Ishikawa (cell line): Measurements from ENCODE around the gene ATP23.

Experiments
- CEBPB ChIP-seq: IDR thresholded peaks from 2 replicates; pipeline ENCODE4 v1.6.1; 2012
- CREB1 ChIP-seq: IDR thresholded peaks from 2 replicates; pipeline ENCODE4 v1.6.1; 2012; ENCODE audit warnings: low read depth
- EGR1 ChIP-seq: IDR thresholded peaks from 2 replicates; pipeline ENCODE4 v1.6.1; 2012
- EP300 ChIP-seq: IDR thresholded peaks from 2 replicates; pipeline ENCODE4 v1.6.1; 2012; ENCODE audit warnings: borderline replicate concordance
- FOXM1 ChIP-seq: IDR thresholded peaks from 2 replicates; pipeline ENCODE4 v1.6.1; 2012; ENCODE audit warnings: low read depth, borderline replicate concordance
- MAX ChIP-seq: IDR thresholded peaks from 2 replicates; pipeline ENCODE4 v1.6.1; 2012
- NFIC ChIP-seq: IDR thresholded peaks from 2 replicates; pipeline ENCODE4 v1.6.1; 2012
- RAD21 ChIP-seq: IDR thresholded peaks from 2 replicates; pipeline ENCODE4 v1.6.1; 2012; ENCODE audit warnings: low read depth
- REST ChIP-seq: IDR thresholded peaks from 2 replicates; pipeline ENCODE4 v1.6.1; 2012; ENCODE audit warnings: low read depth, mild to moderate bottlenecking
- TAF1 ChIP-seq: IDR thresholded peaks from 2 replicates; pipeline ENCODE4 v1.6.1; 2012; ENCODE audit warnings: low read depth, mild to moderate bottlenecking
- YY1 ChIP-seq: IDR thresholded peaks from 2 replicates; pipeline ENCODE4 v1.6.1; 2012; ENCODE audit warnings: low read depth

GRCh38 chr12:57895389-57896114, 45.8 kb upstream of the ATP23 start:
- TF ChIP-seq NFIC, result no peak
- TF ChIP-seq RAD21, result no peak
- no peak for TF ChIP-seq FOXM1
- TF ChIP-seq EP300, result no peak
- TF ChIP-seq REST, result no peak
- no peak for TF ChIP-seq EGR1
- no peak for TF ChIP-seq MAX
- TF ChIP-seq TAF1, result no peak
- TF ChIP-seq CEBPB, result no peak
- no peak for TF ChIP-seq YY1
- no peak for TF ChIP-seq CREB1
